Body of pancreas (tissue), 4 donors: Measurements from ENCODE around the gene DRAP1.

Experiments used
- CTCF ChIP-seq, 7 experiments: fragments of 450-650 bp in 4 of 7; fragments of 200-600 bp in 3 of 7; sonication (generic) in 3 of 7; IDR thresholded peaks; one replicate each; pipeline ENCODE4 v1.5.1; 2016 to 2019; ENCODE audit warnings: antibody characterized with exemption in 7 of 7
- POLR2A ChIP-seq, 3 donors: fragments of 450-650 bp; IDR thresholded peaks; one replicate each; pipeline ENCODE4 v1.6.1; 2016; ENCODE audit warnings: antibody characterized with exemption in 3 of 3, mild to moderate bottlenecking in 2 of 3

DNA sequence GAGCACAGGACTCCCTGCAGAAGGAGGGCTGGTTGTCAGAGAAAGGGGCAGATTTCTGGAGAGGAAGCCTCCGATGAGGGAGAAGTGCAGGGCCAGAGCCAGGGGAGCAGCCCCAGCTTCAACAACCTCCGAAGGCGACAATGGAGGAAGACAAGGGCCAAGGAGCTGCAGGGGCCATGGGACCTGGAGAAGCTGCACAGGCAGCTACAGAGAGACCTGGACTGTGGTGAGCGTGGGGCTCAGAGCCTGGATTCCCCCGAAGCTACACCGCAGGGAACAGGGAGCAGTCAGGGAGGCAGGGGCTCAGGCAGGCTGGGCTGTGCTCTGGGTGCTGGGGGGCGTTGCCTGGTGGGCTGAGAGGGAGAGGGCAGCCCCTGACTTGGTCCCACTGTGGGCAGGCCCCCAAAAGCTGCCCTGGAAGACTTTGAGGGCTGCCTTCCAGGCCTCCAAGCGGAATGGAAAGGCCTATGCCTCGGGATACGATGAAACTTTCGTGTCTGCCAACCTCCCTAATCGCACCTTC lies 28.4 kb downstream of the DRAP1 start:
- TF ChIP-seq POLR2A (IDR thresholded peaks at IDR 0.05), result no peak
- TF ChIP-seq CTCF (IDR thresholded peaks at IDR 0.05), result no peak
